GM23248 (cell line): ENCODE results near the gene PLK2.

Experiments
- EZH2 ChIP-seq: fragments of 200-600 bp; sonication (generic); IDR thresholded peaks from 2 replicates; pipeline ENCODE4 v1.6.1; 2018; ENCODE audit warnings: antibody characterized with exemption, mild to moderate bottlenecking; ENCODE audit not compliant: insufficient read depth, poor library complexity, severe bottlenecking
- EZH2phosphoT487 ChIP-seq: fragments of 200-600 bp; sonication (generic); IDR thresholded peaks from 2 replicates; pipeline ENCODE4 v1.6.1; 2018; ENCODE audit warnings: antibody characterized with exemption, moderate library complexity, mild to moderate bottlenecking, low read depth; ENCODE audit not compliant: insufficient read depth

- TF ChIP-seq EZH2phosphoT487, result no peak
- TF ChIP-seq EZH2, result no peak
Observed at GRCh38 chr5:58466939-58467338, 7.1 kb upstream of the PLK2 start.
